Neural cell (in vitro differentiated cells): Measurements from ENCODE around the gene CACNB2. TPM values are rescaled to one million over a fixed set of nuclear protein-coding genes. Genes with fewer than 3 reads are reported as not detected.

Source experiments
- H2AFZ ChIP-seq: fragments of 200-600, 300-800 bp; sonication (generic), shearing (Covaris generic); 2 replicates; pipeline ENCODE4 v1.6.0; 2014; ENCODE audit warnings: low read depth, mild to moderate bottlenecking, antibody characterized with exemption, low read length, moderate library complexity
- H3F3A ChIP-seq: fragments of 200-600 bp; shearing (Covaris generic); 2 replicates; pipeline ENCODE4 v1.6.1; 2016; ENCODE audit warnings: mild to moderate bottlenecking, moderate library complexity, mixed read lengths, antibody characterized with exemption, low read length; ENCODE audit not compliant: insufficient read depth, poor library complexity, severe bottlenecking
- H3K27ac ChIP-seq: fragments of 200-600, 300-800 bp; sonication (generic), shearing (Covaris generic); 2 replicates; pipeline ENCODE4 v1.5.1; 2014; ENCODE audit warnings: mild to moderate bottlenecking, low read length, moderate library complexity
- H3K27me3 ChIP-seq: fragments of 300-800, 200-600 bp; sonication (generic), shearing (Covaris generic); 2 replicates; pipeline ENCODE4 v1.6.0; 2014; ENCODE audit warnings: mild to moderate bottlenecking, low read depth, low read length, moderate library complexity; ENCODE audit not compliant: insufficient read depth
- H3K36me3 ChIP-seq: fragments of 300-800, 200-600 bp; sonication (generic), shearing (Covaris generic); 2 replicates; pipeline ENCODE4 v1.5.1; 2014; ENCODE audit warnings: mild to moderate bottlenecking, antibody characterized with exemption, low read length, moderate library complexity; ENCODE audit not compliant: insufficient read depth
- H3K4me2 ChIP-seq: fragments of 300-800, 200-600 bp; sonication (generic), shearing (Covaris generic); 2 replicates; pipeline ENCODE4 v1.6.0; 2014; ENCODE audit warnings: mild to moderate bottlenecking, low read length
- H3K4me3 ChIP-seq: fragments of 300-800, 200-600 bp; sonication (generic), shearing (Covaris generic); 2 replicates; pipeline ENCODE4 v1.5.1; 2014; ENCODE audit warnings: mild to moderate bottlenecking, low read length, moderate library complexity
- H3K79me2 ChIP-seq: fragments of 200-600 bp; shearing (Covaris generic); replicated peaks from 2 replicates; pipeline ENCODE4 v1.6.0; 2014; ENCODE audit warnings: mild to moderate bottlenecking, low read length, moderate library complexity; ENCODE audit not compliant: insufficient read depth
- H3K9ac ChIP-seq: fragments of 300-800, 200-600 bp; sonication (generic), shearing (Covaris generic); 2 replicates; pipeline ENCODE4 v1.6.1; 2016; ENCODE audit warnings: mild to moderate bottlenecking, low read length, mixed read lengths
- H3K9me2 ChIP-seq: fragments of 200-600 bp; shearing (Covaris generic); 2 replicates; pipeline ENCODE4 v1.6.1; 2016; ENCODE audit warnings: mild to moderate bottlenecking, low read length, mixed read lengths; ENCODE audit not compliant: insufficient read depth
- H3K9me3 ChIP-seq: fragments of 200-600, 300-800 bp; sonication (generic), shearing (Covaris generic); 2 replicates; pipeline ENCODE4 v1.6.1; 2016; ENCODE audit warnings: mild to moderate bottlenecking, mixed run types, low read length, moderate library complexity, mixed read lengths
- H4K20me1 ChIP-seq: fragments of 200-600 bp; shearing (Covaris generic); 2 replicates; pipeline ENCODE4 v1.6.1; 2016; ENCODE audit warnings: mild to moderate bottlenecking, mixed run types; ENCODE audit not compliant: insufficient read depth
- CTCF ChIP-seq: fragments of 450-650 bp; IDR thresholded peaks from 2 replicates; pipeline ENCODE4 v1.5.1; 2014; ENCODE audit warnings: antibody characterized with exemption, mild to moderate bottlenecking, moderate library complexity; ENCODE audit not compliant: poor library complexity, severe bottlenecking
- EP300 ChIP-seq: fragments of 450-650 bp; conservative IDR thresholded peaks from 2 replicates; pipeline ENCODE4 v1.6.1; 2014; ENCODE audit warnings: antibody characterized with exemption, mild to moderate bottlenecking, moderate library complexity; ENCODE audit not compliant: poor library complexity, severe bottlenecking
- EZH2 ChIP-seq: fragments of 200-600, 300-800 bp; shearing (Covaris generic), sonication (generic); IDR thresholded peaks from 2 replicates; pipeline ENCODE4 v1.6.1; 2014; ENCODE audit warnings: antibody characterized with exemption, low read length, borderline replicate concordance, mild to moderate bottlenecking; ENCODE audit not compliant: insufficient read depth, poor library complexity, severe bottlenecking
- MXI1 ChIP-seq: fragments of 450-650 bp; conservative IDR thresholded peaks from 2 replicates; pipeline ENCODE4 v1.6.1; 2014; ENCODE audit warnings: antibody characterized with exemption, mild to moderate bottlenecking; ENCODE audit not compliant: poor library complexity, severe bottlenecking
- POLR2AphosphoS5 ChIP-seq: IDR thresholded peaks from 2 replicates; pipeline ENCODE4 v1.6.1; 2012
- RAD21 ChIP-seq: fragments of 450-650 bp; conservative IDR thresholded peaks from 2 replicates; pipeline ENCODE4 v1.6.1; 2014; ENCODE audit warnings: antibody characterized with exemption, mild to moderate bottlenecking, moderate library complexity
- REST ChIP-seq: IDR thresholded peaks from 2 replicates; pipeline ENCODE4 v1.6.1; 2012; ENCODE audit warnings: borderline replicate concordance
- SMC3 ChIP-seq: fragments of 450-650 bp; conservative IDR thresholded peaks from 2 replicates; pipeline ENCODE4 v1.6.1; 2014; ENCODE audit warnings: antibody characterized with exemption, mild to moderate bottlenecking, moderate library complexity; ENCODE audit not compliant: poor library complexity
- TAF1 ChIP-seq: IDR thresholded peaks from 2 replicates; pipeline ENCODE4 v1.6.1; 2012; ENCODE audit warnings: low read depth
- polyA plus RNA-seq: library from polyadenylated mRNA; depleted of rRNA; stranded (reverse); fragments of >200 nt; gene quantifications from 2 replicates; pipeline ENCODE4 v1.2.3, GENCODE V29; 2014

The CACNB2 gene
- polyA plus RNA-seq, 1 donor from 2014 or later = 14.3 TPM

GRCh38 chr10:18134921-18135320 is 5.3 kb upstream of the CACNB2 start:
- no peak for TF ChIP-seq TAF1
- TF ChIP-seq SMC3 = no peak
- TF ChIP-seq EP300 = no peak
- TF ChIP-seq MXI1 = no peak
- TF ChIP-seq REST = no peak
- no peak for TF ChIP-seq RAD21
- no peak for TF ChIP-seq CTCF
- TF ChIP-seq EZH2 = no peak
- no peak for TF ChIP-seq POLR2AphosphoS5
- no peak overlapping the region for H3K27ac ChIP-seq

GRCh38 chr10:18136073-18136791 is 4.0 kb upstream of the CACNB2 start:
- TF ChIP-seq RAD21 = no peak
- TF ChIP-seq REST = no peak
- TF ChIP-seq CTCF = no peak
- no peak for TF ChIP-seq POLR2AphosphoS5
- TF ChIP-seq EP300 = no peak
- TF ChIP-seq SMC3 = no peak
- TF ChIP-seq TAF1 = no peak
- no peak for TF ChIP-seq MXI1
- TF ChIP-seq EZH2 = no peak
- H3K27me3 ChIP-seq = peaks cover 2% of the 10 kb centered on the region
- H3K36me3 ChIP-seq = no peaks in the 10 kb centered on the region
- no peak overlapping the region for H2AFZ ChIP-seq
- H3K79me2 ChIP-seq = no peaks in the 10 kb centered on the region
- no peaks in the 10 kb centered on the region for H3F3A ChIP-seq
- H3K9me2 ChIP-seq = no peaks in the 10 kb centered on the region
- H3K9ac ChIP-seq = no peak overlapping the region
- H3K4me2 ChIP-seq = no peak overlapping the region
- H3K27ac ChIP-seq = no peak overlapping the region
- H4K20me1 ChIP-seq = no peaks in the 10 kb centered on the region
- H3K9me3 ChIP-seq = no peaks in the 10 kb centered on the region
- H3K4me3 ChIP-seq = no peak overlapping the region

More at GRCh38 chr10:18134921-18135320, 5.3 kb upstream of the CACNB2 start:
- Histone ChIP-seq H3K27me3 (no peaks in the 10 kb centered on the region), H3K79me2 (no peaks in the 10 kb centered on the region), H3K4me2 (no peak overlapping the region), H3K9me3 (no peaks in the 10 kb centered on the region), H3K9ac (no peak overlapping the region), H3K9me2 (no peaks in the 10 kb centered on the region), H3K36me3 (no peaks in the 10 kb centered on the region), H2AFZ (no peak overlapping the region), H3K4me3 (no peak overlapping the region), H4K20me1 (no peaks in the 10 kb centered on the region), H3F3A (no peaks in the 10 kb centered on the region)
